ENCODE data around the gene UTP11.
"Not testable (repeated sequence)": the region's sequence is repeated elsewhere in the genome, so short reads cannot be mapped to it uniquely, and the experiment has no call there.

UTP11 gene

DNA sequence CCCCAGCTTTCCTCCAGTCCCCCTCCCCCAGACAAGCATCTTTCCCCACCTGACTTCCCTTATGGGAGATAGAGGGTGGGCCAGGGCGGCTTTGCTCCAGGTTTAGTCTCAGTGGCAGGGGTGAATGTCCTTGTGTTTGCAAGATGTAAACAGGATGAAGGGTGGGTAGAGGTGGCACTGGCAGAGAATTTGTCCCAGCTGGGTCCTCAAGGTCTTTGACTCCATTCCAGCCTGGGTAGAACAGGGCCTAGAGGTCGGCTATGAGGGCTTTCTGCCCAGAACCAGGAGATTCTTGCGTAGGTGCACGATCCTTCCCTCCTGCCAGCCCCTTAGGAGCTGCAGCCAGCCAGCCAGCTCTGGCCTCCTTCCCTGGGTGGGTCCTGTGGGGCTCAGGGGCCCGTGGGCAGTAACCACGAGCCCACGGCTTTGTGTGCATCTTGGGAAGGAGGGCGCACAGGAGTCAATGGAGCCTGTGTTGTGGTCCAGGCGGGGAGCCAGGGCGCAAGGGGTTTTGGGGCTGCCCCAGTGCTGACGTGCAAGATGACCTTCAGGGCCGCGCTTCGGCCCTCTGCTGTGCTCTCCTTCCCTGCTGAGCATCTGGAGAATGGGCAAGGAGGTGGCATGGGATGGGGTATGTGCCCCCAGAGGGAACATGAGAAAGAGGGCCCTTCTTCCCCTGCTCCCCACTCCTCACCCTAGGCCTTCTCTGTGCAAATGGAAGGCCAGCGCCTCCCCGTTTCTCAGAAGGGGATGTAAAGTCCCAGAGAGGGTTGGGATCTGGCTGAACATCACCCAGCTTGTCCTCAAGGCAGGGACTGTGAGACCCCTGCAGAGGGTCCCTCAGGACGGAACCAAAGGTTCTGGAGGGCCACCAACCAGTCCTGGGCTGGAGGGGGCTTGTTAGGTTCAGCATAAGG, 18.3 kb downstream of the UTP11 start:
- Histone ChIP-seq H3K9me3 (ENCODE audit: low read length) (no peaks in the 10 kb centered on the region), H3K9ac (ENCODE audit: low read length) (no peak overlapping the region), H3K36me3 (ENCODE audit: insufficient read depth, low read length) (peaks cover 6% of the 10 kb centered on the region), H3K4me3 (ENCODE audit: low read depth in 1 of 2, low read length in 2 of 2) (no peak overlapping the region), H3K27ac (ENCODE audit: low read depth, low read length) (no peak overlapping the region), H3K27me3 (ENCODE audit: control insufficient read depth in 1 of 2, insufficient read depth in 2 of 2, low read length in 2 of 2) (no peaks in the 10 kb centered on the region), H3K4me1 (ENCODE audit: insufficient read depth, low read length) (peaks cover 25% of the 10 kb centered on the region)

DNA sequence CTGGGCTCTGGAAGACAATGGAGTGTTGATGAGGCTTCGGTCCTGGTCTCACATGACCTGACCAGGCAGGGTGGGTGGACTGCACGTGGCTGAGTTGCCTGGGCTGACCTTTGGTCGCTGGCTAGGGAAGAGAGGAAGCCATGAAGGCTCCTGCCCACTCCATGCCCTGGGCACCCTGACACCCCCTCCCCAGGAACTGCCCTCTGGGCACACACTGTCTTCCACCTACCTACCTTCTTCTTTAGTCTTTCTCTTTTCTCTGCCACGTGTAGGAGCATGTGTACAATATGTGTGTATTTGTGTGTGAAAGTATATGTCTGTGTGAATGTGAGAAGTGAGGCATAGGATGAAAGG, 19.0 kb downstream of the UTP11 start:
- no peaks in the 10 kb centered on the region for H3K36me3 ChIP-seq (ENCODE audit: insufficient read depth, low read length)
- no peak overlapping the region for H3K27ac ChIP-seq (ENCODE audit: low read depth, low read length)
- H3K9ac ChIP-seq (ENCODE audit: low read length): no peak overlapping the region
- H3K27me3 ChIP-seq (ENCODE audit: control insufficient read depth in 1 of 2, insufficient read depth in 2 of 2, low read length in 2 of 2): no peaks in the 10 kb centered on the region
- H3K4me1 ChIP-seq (ENCODE audit: insufficient read depth, low read length): peaks cover 25% of the 10 kb centered on the region
- no peaks in the 10 kb centered on the region for H3K9me3 ChIP-seq (ENCODE audit: low read length)
- no peak overlapping the region for H3K4me3 ChIP-seq (ENCODE audit: low read depth in 1 of 2, low read length in 2 of 2)

DNA sequence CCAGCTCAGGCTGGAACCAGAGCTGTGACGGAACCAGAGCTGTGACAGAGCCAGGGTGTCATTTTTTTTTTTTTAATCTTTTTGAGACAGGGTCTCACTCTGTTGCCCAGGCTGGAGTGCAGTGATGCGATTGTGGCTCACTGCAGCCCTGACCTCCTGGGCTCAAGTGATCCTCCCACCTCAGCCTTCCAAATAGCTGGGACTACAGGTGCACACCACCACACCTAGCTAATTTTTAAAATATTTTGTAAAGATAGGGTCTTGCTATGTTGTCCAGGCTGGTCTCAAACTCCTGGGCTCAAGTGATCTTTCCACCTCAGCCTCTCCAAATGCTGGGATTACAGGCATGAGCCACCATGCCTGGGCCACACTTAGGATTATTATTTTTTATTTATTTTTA, 20.5 kb downstream of the UTP11 start:
- H3K36me3 ChIP-seq (ENCODE audit: insufficient read depth, low read length); H3K4me3 ChIP-seq (ENCODE audit: low read depth in 1 of 2, low read length in 2 of 2); H3K27ac ChIP-seq (ENCODE audit: low read depth, low read length); H3K9me3 ChIP-seq (ENCODE audit: low read length); H3K9ac ChIP-seq (ENCODE audit: low read length); H3K27me3 ChIP-seq (ENCODE audit: control insufficient read depth in 1 of 2, insufficient read depth in 2 of 2, low read length in 2 of 2): not testable (repeated sequence)
- peaks cover 25% of the 10 kb centered on the region for H3K4me1 ChIP-seq (ENCODE audit: insufficient read depth, low read length)

DNA sequence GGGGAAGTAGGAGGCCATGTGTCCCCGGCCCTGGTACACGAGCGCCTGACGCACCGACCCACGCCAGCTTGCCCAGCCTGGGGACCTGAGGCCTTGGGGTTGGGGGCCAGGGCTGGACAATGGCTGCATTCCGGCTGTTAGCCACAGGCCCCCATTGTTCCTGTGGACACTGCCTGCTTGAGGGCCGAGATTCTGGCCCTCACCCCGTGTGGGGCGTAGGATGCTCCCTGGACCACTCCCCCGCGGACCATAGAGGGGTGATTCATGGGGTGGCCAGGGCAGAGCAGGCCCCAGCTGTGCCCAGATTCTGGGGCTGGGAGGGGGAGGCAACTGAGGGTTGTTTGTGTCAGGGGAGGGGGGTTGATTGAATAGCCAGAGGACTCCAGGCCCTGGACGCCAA, 22.3 kb downstream of the UTP11 start:
- H3K9me3 ChIP-seq (ENCODE audit: low read length): no peaks in the 10 kb centered on the region

DNA sequence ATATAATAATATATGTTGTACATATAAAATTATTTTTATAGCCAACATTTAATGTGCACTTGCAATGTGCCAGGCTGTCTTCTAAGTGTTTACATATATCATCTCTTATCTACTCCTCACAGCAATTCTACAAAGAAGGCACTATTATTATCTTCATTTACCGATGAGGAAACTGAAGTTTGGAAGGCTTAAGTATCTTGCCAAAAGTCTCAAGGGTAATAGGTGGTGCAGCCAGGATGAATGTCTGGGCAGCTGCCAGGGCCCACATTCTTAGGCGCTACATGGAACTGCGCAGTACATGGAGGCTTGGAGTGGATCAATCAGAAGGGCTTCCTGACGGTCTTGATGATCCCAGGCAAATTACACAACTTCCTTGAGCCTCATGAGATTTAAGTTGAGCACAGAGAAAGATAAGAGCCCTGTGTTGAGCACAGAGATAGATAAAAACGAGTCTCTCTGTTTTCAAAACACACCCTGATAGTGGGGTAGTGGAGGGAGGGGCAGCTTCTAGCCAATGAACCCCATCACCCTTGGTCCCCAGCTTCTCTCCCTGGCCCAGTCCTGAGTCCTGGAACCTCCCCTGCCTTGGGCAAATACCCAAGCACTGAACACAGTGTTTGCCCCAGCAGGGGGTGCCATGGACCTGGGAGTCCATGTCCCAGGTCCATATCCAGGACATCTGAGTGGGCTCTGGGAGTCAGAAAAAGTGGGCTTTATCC, 24.8 kb downstream of the UTP11 start:
- H3K27ac ChIP-seq (ENCODE audit: low read depth, low read length): no peak overlapping the region
- no peaks in the 10 kb centered on the region for H3K36me3 ChIP-seq (ENCODE audit: insufficient read depth, low read length)
- H3K9ac ChIP-seq (ENCODE audit: low read length): no peak overlapping the region
- H3K4me3 ChIP-seq (ENCODE audit: low read depth in 1 of 2, low read length in 2 of 2): no peak overlapping the region
- no peaks in the 10 kb centered on the region for H3K4me1 ChIP-seq (ENCODE audit: insufficient read depth, low read length)
- peaks cover 21 to 26% of the 10 kb centered on the region in 2 donors for H3K27me3 ChIP-seq (ENCODE audit: control insufficient read depth in 1 of 2, insufficient read depth in 2 of 2, low read length in 2 of 2)
- no peaks in the 10 kb centered on the region for H3K9me3 ChIP-seq (ENCODE audit: low read length)

More for the DNA sequence above, 22.3 kb downstream of the UTP11 start:
- Histone ChIP-seq H3K4me3 (ENCODE audit: low read depth in 1 of 2, low read length in 2 of 2) (no peak overlapping the region), H3K36me3 (ENCODE audit: insufficient read depth, low read length) (no peaks in the 10 kb centered on the region), H3K27me3 (ENCODE audit: control insufficient read depth in 1 of 2, insufficient read depth in 2 of 2, low read length in 2 of 2) (peaks cover 0 to 5% of the 10 kb centered on the region in 2 donors), H3K9ac (ENCODE audit: low read length) (no peak overlapping the region), H3K27ac (ENCODE audit: low read depth, low read length) (no peak overlapping the region), H3K4me1 (ENCODE audit: insufficient read depth, low read length) (peaks cover 11% of the 10 kb centered on the region)

DNA sequence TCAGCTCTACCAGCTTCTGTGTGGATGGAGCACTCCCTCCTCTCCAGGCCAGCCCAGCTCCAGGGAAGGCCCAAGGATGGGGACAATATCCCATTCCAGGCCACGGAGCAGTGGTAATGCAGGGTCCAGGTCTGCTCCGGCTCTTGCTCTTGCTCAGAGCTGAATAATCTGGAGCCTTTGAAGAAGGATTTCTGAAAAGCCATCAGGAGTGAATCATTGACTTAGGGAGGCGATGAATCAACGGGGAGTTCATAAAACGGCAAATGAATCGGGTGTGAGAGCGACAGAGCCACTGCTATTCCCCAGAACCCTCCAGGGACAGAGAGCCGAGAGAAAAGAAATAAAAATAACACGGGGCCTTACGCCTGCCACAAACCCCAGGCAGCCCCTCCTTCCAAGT, 26.3 kb downstream of the UTP11 start:
- H3K27me3 ChIP-seq (ENCODE audit: control insufficient read depth in 1 of 2, insufficient read depth in 2 of 2, low read length in 2 of 2): peaks cover 35 to 41% of the 10 kb centered on the region in 2 donors
- H3K9ac ChIP-seq (ENCODE audit: low read length): no peak overlapping the region
- peaks cover 6% of the 10 kb centered on the region for H3K9me3 ChIP-seq (ENCODE audit: low read length)
- no peak overlapping the region for H3K4me3 ChIP-seq (ENCODE audit: low read depth in 1 of 2, low read length in 2 of 2)
- H3K27ac ChIP-seq (ENCODE audit: low read depth, low read length): no peak overlapping the region
- no peaks in the 10 kb centered on the region for H3K4me1 ChIP-seq (ENCODE audit: insufficient read depth, low read length)
- H3K36me3 ChIP-seq (ENCODE audit: insufficient read depth, low read length): no peaks in the 10 kb centered on the region

DNA sequence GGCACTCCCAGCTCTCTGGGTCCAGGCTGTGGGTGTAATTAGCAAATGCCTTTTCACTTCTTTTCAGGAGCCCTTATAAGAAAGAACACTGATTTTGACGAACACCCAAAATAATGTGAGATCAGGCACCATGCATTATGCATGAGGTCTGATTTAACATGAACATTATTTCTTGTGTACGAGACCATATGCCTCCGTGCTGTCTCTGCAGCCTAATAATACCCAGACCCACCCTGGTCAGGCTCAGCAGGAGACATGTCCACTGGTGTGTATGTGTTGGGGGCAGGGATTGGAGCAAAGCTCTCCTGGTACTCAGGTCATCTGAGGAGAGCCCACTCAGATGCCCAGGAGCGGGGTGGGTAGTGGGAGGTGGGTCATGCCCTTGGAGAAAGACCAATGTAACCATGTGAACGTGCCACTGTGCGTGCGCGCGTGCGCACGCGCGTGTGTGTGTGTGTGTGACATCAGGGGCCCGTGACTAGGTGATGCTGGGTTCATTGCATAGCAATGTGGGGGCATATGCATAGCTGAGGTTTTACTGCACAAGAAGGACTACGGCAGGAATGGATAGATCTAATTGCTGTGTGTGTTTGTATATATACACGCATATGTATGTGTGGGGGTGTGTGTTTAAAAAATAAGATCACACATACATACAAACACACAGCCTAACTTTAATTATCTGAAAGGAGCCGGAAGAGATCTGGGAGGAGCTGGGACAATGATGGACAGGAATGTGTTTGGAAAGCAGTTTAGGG, 27.0 kb downstream of the UTP11 start:
- Histone ChIP-seq H3K27ac (ENCODE audit: low read depth, low read length) (no peak overlapping the region), H3K36me3 (ENCODE audit: insufficient read depth, low read length) (no peaks in the 10 kb centered on the region), H3K4me3 (ENCODE audit: low read depth in 1 of 2, low read length in 2 of 2) (no peak overlapping the region), H3K9ac (ENCODE audit: low read length) (no peak overlapping the region), H3K27me3 (ENCODE audit: control insufficient read depth in 1 of 2, insufficient read depth in 2 of 2, low read length in 2 of 2) (peaks cover 41 to 47% of the 10 kb centered on the region in 2 donors), H3K9me3 (ENCODE audit: low read length) (peaks cover 6% of the 10 kb centered on the region), H3K4me1 (ENCODE audit: insufficient read depth, low read length) (peaks cover 6% of the 10 kb centered on the region)

DNA sequence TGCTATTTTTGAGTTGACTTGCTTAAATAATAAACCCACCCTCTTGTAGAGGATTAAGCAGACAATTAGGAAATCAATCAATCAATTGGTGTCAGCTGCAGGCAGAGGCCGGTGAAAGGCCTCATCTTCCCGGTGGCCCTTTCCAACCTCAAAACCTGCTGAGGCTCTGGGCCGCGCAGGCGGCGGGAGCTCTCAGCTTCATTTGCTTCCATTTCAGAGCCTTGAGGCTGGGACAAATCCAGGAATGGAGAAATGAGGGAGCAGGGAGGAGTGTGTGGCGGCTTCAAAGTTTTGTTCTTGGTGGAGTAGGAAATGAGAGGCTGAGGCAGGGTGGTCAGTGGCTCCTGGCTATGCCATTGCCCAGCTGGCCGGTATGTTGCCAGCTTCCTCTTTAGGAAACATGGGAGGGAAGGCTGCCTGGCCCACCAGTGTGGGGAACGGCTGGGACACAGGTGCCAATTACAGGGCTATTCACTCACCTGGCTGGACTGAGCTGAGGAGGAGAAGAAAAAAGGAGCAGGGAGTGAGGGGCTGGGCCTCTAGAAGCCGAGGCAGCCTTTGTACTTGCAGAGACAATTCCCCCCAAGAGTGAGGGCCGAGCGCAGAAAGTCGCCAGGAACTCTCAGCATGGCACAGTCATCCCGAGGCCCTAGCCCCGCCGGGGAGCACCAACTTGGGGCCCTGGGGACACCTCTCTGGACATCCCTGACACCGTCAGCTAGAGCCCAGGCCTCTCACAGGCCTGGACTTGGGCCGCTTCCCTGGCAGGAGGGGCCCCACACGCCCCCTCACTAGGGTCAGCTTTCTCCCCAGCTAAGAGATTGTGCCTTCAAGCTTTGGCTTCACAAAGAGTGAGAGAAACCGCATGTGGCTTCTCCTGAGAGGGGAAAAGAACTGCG, 29.7 kb downstream of the UTP11 start:
- Histone ChIP-seq H3K9me3 (ENCODE audit: low read length) (peaks cover 6% of the 10 kb centered on the region), H3K27me3 (ENCODE audit: control insufficient read depth in 1 of 2, insufficient read depth in 2 of 2, low read length in 2 of 2) (peaks cover 44 to 60% of the 10 kb centered on the region in 2 donors), H3K9ac (ENCODE audit: low read length) (no peak overlapping the region), H3K36me3 (ENCODE audit: insufficient read depth, low read length) (no peaks in the 10 kb centered on the region), H3K4me3 (ENCODE audit: low read depth in 1 of 2, low read length in 2 of 2) (no peak overlapping the region), H3K4me1 (ENCODE audit: insufficient read depth, low read length) (peaks cover 10% of the 10 kb centered on the region), H3K27ac (ENCODE audit: low read depth, low read length) (no peak overlapping the region)

DNA sequence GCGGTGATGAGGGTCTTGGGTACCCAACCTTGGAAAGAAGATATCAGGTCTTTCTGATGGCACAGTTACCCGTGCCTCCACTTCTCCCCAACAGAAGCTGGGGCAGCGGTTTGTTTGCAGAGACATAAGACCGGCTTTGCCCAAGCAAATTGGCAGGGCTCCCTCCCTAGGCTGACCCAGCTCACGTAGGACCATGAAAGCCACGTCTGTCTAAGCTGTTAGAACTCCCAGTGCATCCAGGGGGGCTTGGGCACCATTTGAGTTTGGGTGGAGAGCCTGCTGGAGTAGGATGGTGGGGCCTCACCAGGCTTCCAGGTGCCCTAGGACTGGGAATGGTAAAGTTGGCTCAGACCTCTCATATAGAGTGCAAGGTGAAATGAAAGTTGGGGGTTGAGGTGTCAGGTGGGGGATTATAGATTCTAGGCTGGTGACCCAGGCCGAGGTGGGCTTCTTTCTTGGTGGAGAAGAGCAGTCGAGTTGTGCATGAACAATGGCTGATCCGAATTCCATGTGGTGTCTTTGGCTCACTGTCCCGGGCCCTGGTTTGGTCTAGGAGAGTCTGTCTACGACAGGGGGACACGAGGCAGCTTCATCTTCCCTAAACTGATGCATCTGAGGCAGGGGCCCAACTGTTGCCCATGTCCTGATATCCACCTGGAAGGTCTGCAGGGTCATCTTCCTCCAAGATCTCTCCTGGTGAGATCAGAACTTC, 30.7 kb downstream of the UTP11 start:
- peaks cover 6% of the 10 kb centered on the region for H3K9me3 ChIP-seq (ENCODE audit: low read length)
- no peak overlapping the region for H3K4me3 ChIP-seq (ENCODE audit: low read depth in 1 of 2, low read length in 2 of 2)
- peaks cover 46 to 60% of the 10 kb centered on the region in 2 donors for H3K27me3 ChIP-seq (ENCODE audit: control insufficient read depth in 1 of 2, insufficient read depth in 2 of 2, low read length in 2 of 2)
- H3K36me3 ChIP-seq (ENCODE audit: insufficient read depth, low read length): no peaks in the 10 kb centered on the region
- H3K9ac ChIP-seq (ENCODE audit: low read length): no peak overlapping the region
- no peak overlapping the region for H3K27ac ChIP-seq (ENCODE audit: low read depth, low read length)
- peaks cover 17% of the 10 kb centered on the region for H3K4me1 ChIP-seq (ENCODE audit: insufficient read depth, low read length)
